Gastroesophageal sphincter (tissue), 4 donors: ENCODE results near the gene FUT2. TPM values are rescaled to one million over a fixed set of nuclear protein-coding genes. Genes with fewer than 3 reads are reported as not detected.

ENCODE experiments used
- ATAC-seq: fragments of 150-250 bp; one replicate; pipeline ENCODE4 v1.9.1; 2016; ENCODE audit warnings: mild to moderate bottlenecking, moderate library complexity
- H3K27ac ChIP-seq, 4 donors: fragments of 200-600 bp; sonication (generic) in 3 of 4; 1 replicate in 3 of 4; 2 replicates in 1 of 4; pipeline ENCODE4 v1.5.1; 2016 to 2019
- H3K27me3 ChIP-seq: fragments of 200-600 bp; sonication (generic); one replicate; pipeline ENCODE4 v1.5.1; 2019
- H3K36me3 ChIP-seq, 2 donors: fragments of 200-600 bp; sonication (generic); one replicate each; pipeline ENCODE4 v1.5.1; 2019; ENCODE audit warnings: control low read depth in 1 of 2
- H3K4me1 ChIP-seq, 3 donors: fragments of 200-600 bp; sonication (generic); 1 replicate in 2 of 3; 2 replicates in 1 of 3; pipeline ENCODE4 v1.5.1; 2016 to 2019; ENCODE audit warnings: control low read depth in 2 of 3
- H3K4me3 ChIP-seq, 2 donors: fragments of 200-600 bp; sonication (generic); one replicate each; pipeline ENCODE4 v1.5.1; 2019; ENCODE audit warnings: mild to moderate bottlenecking in 1 of 2, moderate library complexity in 1 of 2
- H3K9me3 ChIP-seq, 3 donors: fragments of 200-600 bp; sonication (generic); one replicate each; pipeline ENCODE4 v1.5.1; 2017 to 2019; ENCODE audit warnings: control low read depth in 2 of 3
- CTCF ChIP-seq, 4 experiments: fragments of 200-600 bp in 2 of 4; fragments of 450-650 bp in 2 of 4; sonication (generic) in 1 of 4; IDR thresholded peaks; one replicate each; pipeline ENCODE4 v1.5.1; 2017 to 2019; ENCODE audit warnings: antibody characterized with exemption in 4 of 4, mild to moderate bottlenecking in 2 of 4, moderate library complexity in 2 of 4
- EP300 ChIP-seq: sonication (generic); formaldehyde crosslinking; IDR thresholded peaks from one replicate; pipeline ENCODE4 v1.6.1; 2017; ENCODE audit warnings: antibody characterized with exemption, mild to moderate bottlenecking
- POLR2A ChIP-seq, 2 donors: fragments of 450-650 bp; IDR thresholded peaks; one replicate each; pipeline ENCODE4 v1.6.1; 2017; ENCODE audit warnings: antibody characterized with exemption in 2 of 2, mild to moderate bottlenecking in 2 of 2, moderate library complexity in 1 of 2
- POLR2AphosphoS5 ChIP-seq: sonication (generic); formaldehyde crosslinking; IDR thresholded peaks from one replicate; pipeline ENCODE4 v1.6.1; 2017; ENCODE audit warnings: antibody characterized with exemption
- WGBS, 2 donors: methylation state at CpG; one replicate each; pipeline ENCODE4 v1.1.5; 2018; ENCODE audit warnings: low coverage in 1 of 2; 5-methylcytosine and 5-hydroxymethylcytosine counted together
- total RNA-seq, 4 donors: library from RNA; depleted of rRNA; stranded (reverse); fragments of >200 nt; gene quantifications; one replicate each; pipeline ENCODE4 v1.1.0, GENCODE V29; 2016

FUT2 gene
- total RNA-seq, 4 donors from 2014 or later, result 3.4 TPM; not detected in 3

- Histone ChIP-seq H3K4me3 (no peak overlapping the region), H3K4me1 (peaks cover 0 to 12% (median 0%) of the 10 kb centered on the region in 3 donors), H3K27me3 (no peaks in the 10 kb centered on the region), H3K9me3 (no peaks in the 10 kb centered on the region), H3K27ac (no peak overlapping the region), H3K36me3 (no peaks in the 10 kb centered on the region)
- ATAC-seq, result no peak
- TF ChIP-seq POLR2A (IDR thresholded peaks at IDR 0.05), result no peak
- TF ChIP-seq POLR2AphosphoS5, result no peak
- no peak for TF ChIP-seq EP300
- TF ChIP-seq CTCF (IDR thresholded peaks at IDR 0.05), result no peak
- 90 to 91% methylated on average over 5 to 6 of the region's 6 CpGs for WGBS, 2 donors
Observed at GRCh38 chr19:48658483-48658882, 37.3 kb upstream of the FUT2 start.

DNA sequence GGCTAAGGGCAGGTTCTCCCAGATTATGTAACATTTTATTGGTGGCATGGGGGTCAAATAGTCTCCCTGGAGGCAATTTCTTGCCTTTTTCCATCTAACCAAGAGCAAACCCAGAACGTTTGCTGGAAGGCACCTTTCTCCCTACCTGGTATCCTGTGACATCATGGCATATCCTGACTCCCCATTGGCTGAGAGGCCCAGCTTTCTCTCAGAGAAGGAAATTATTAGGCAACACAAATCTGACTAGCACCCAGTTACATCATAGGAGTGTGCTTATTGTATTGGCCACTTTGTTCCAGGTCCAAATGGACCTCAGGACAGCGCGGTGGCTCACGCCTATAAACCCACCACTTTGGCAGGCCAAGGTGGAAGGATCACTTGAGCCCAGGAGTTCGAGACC is 36.0 kb upstream of the FUT2 start:
- H3K27ac ChIP-seq, result no peak overlapping the region
- peaks cover 0 to 12% (median 0%) of the 10 kb centered on the region in 3 donors for H3K4me1 ChIP-seq

GRCh38 chr19:48660852-48661710 is 34.7 kb upstream of the FUT2 start:
- ATAC-seq, result peak; percentile 93
- Histone ChIP-seq H3K27ac (peak overlapping the region in 3 of 4 donors; percentile 6 to 61 (median 54)), H3K36me3 (no peaks in the 10 kb centered on the region), H3K4me1 (peaks cover 0 to 12% (median 0%) of the 10 kb centered on the region in 3 donors), H3K9me3 (no peaks in the 10 kb centered on the region), H3K4me3 (no peak overlapping the region), H3K27me3 (no peaks in the 10 kb centered on the region)
- 16 to 51% methylated on average over 15 to 21 of the region's 35 CpGs for WGBS, 2 donors
- TF ChIP-seq POLR2AphosphoS5 (no peak), CTCF (IDR thresholded peaks at IDR 0.05) (no peak), EP300 (no peak), POLR2A (IDR thresholded peaks at IDR 0.05) (no peak)

More for the DNA sequence above, 36.0 kb upstream of the FUT2 start:
- TF ChIP-seq CTCF (IDR thresholded peaks at IDR 0.05) (no peak), POLR2AphosphoS5 (no peak)
- Histone ChIP-seq H3K4me3 (no peak overlapping the region), H3K9me3 (no peaks in the 10 kb centered on the region), H3K27me3 (no peaks in the 10 kb centered on the region), H3K36me3 (no peaks in the 10 kb centered on the region)
- no peak for ATAC-seq
- WGBS, 2 donors, result 0 to 25% methylated on average over 1 of the region's 5 CpGs

- H3K4me1 ChIP-seq, result peaks cover 0 to 12% (median 0%) of the 10 kb centered on the region in 3 donors
- no peak for ATAC-seq
- no peaks in the 10 kb centered on the region for H3K9me3 ChIP-seq
- TF ChIP-seq CTCF (IDR thresholded peaks at IDR 0.05), result no peak
- no peak for TF ChIP-seq POLR2A (IDR thresholded peaks at IDR 0.05)
- TF ChIP-seq EP300, result no peak
- no peak for TF ChIP-seq POLR2AphosphoS5
- WGBS, 2 donors, result 100% methylated on average over 3 of the region's 50 CpGs; no CpG with 5 or more reads in 1 of the 2 donors
- H3K4me3 ChIP-seq, result no peak overlapping the region
- no peaks in the 10 kb centered on the region for H3K36me3 ChIP-seq
- no peaks in the 10 kb centered on the region for H3K27me3 ChIP-seq
- no peak overlapping the region for H3K27ac ChIP-seq
Observed at GRCh38 chr19:48661711-48662090, 34.1 kb upstream of the FUT2 start.

GRCh38 chr19:48663667-48664066 is 32.1 kb upstream of the FUT2 start:
- Histone ChIP-seq H3K4me1 (peaks cover 0 to 12% (median 0%) of the 10 kb centered on the region in 3 donors), H3K4me3 (no peak overlapping the region), H3K27ac (no peak overlapping the region), H3K9me3 (no peaks in the 10 kb centered on the region), H3K27me3 (no peaks in the 10 kb centered on the region), H3K36me3 (no peaks in the 10 kb centered on the region)
- ATAC-seq, result no peak
- WGBS, 2 donors, result 92 to 93% methylated on average over 2 to 3 of the region's 4 CpGs
- TF ChIP-seq POLR2A (IDR thresholded peaks at IDR 0.05) (no peak), EP300 (no peak), POLR2AphosphoS5 (no peak), CTCF (IDR thresholded peaks at IDR 0.05) (no peak)
